ENCODE results near the gene CTXND2. TPM values are rescaled to one million over a fixed set of nuclear protein-coding genes. Genes with fewer than 3 reads are reported as not detected.

Gene CTXND2
- total and polyA plus RNA-seq, 2 of the 8 experiments (the other 6 are each of a cell fraction or from before 2014, with no cell fraction given) = not detected

DNA sequence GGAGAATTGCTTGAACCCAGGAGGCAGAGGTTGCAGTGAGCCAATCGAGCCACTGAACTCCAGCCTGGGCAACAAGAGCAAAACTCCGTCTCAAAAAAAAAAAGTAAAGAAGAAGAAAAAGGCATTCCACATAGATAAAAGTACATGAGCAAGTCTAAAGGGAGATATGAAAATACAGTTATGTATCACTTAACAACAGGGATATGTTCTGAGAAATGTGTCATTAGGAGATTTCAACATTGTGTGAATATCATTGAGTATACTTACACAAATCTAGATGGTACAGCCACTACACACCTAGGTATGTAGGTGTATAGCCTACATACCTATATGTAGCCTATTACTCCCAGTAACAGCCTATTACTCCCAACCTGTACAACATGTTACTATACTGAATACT lies 23.2 kb upstream of the CTXND2 start:
- no peaks in the 10 kb centered on the region for H3K9me3 ChIP-seq (ENCODE audit: insufficient read depth in 2 of 2, low read depth in 1 of 2, low read length in 1 of 2)
- no peaks in the 10 kb centered on the region; the same call in 1 of the 2 replicates for H3K79me1 ChIP-seq (ENCODE audit: low read depth, low read length)
- WGBS, 2 experiments (ENCODE audit: extremely low coverage in 1 of 2, insufficient coverage in 1 of 2, insufficient read length in 1 of 2, insufficient replicate concordance in 2 of 2, low coverage in 1 of 2, low lambda C conversion rate in 2 of 2, missing lambda C conversion rate in 1 of 2) = 100% methylated on average over 1 of the region's 2 CpGs; no CpG with 5 or more reads in 1 of the 2 experiments
- no peak overlapping the region for H2AFZ ChIP-seq (ENCODE audit: low read length)
- no peak overlapping the region for H4K91ac ChIP-seq (replicated peaks; ENCODE audit: insufficient read length, low read length)
- no peak overlapping the region for H3K4me3 ChIP-seq (ENCODE audit: extremely low read depth in 1 of 4, insufficient read depth in 2 of 4, low read depth in 3 of 4, low read length in 4 of 4)
- POLR2A ChIA-PET (ENCODE audit: partially characterized antibody) = no interaction called here
- H3K23me2 ChIP-seq (ENCODE audit: low read depth, low read length) = no peaks in the 10 kb centered on the region
- H4K5ac ChIP-seq (ENCODE audit: insufficient read length, low read depth, low read length) = no peak overlapping the region
- no peak overlapping the region for H3K4ac ChIP-seq (replicated peaks; ENCODE audit: insufficient read length, low read depth, low read length)
- H3K27ac ChIP-seq (ENCODE audit: low read depth, low read length) = no peak overlapping the region
- H3K23ac ChIP-seq (ENCODE audit: insufficient read length) = no peak overlapping the region
- no peak overlapping the region for H3K4me2 ChIP-seq (ENCODE audit: insufficient read depth in 1 of 2, low read depth in 2 of 2, low read length in 2 of 2)
- H2BK120ac ChIP-seq (replicated peaks; ENCODE audit: low read depth, low read length) = no peak overlapping the region
- H2BK15ac ChIP-seq (ENCODE audit: low read length) = no peak overlapping the region
- CTCF ChIA-PET (ENCODE audit: partially characterized antibody) = no interaction called here
- no peak overlapping the region for H2BK5ac ChIP-seq (ENCODE audit: low read depth, low read length)
- no peak overlapping the region for H4K8ac ChIP-seq (ENCODE audit: extremely low read depth, insufficient read depth, low read length)
- H3K18ac ChIP-seq (ENCODE audit: extremely low read depth, low read length) = no peak overlapping the region
- no peaks in the 10 kb centered on the region for H3K4me1 ChIP-seq (replicated peaks in 1 of 4; ENCODE audit: control insufficient read depth in 3 of 4, insufficient read depth in 4 of 4, low read length in 3 of 4)
- H3K9ac ChIP-seq (replicated peaks in 1 of 4; ENCODE audit: extremely low read depth in 1 of 4, low read depth in 3 of 4, low read length in 3 of 4) = no peak overlapping the region
- H2BK12ac ChIP-seq (ENCODE audit: low read depth, low read length) = no peak overlapping the region
- no peak overlapping the region for H2BK20ac ChIP-seq (ENCODE audit: low read length)
- H3K36me3 ChIP-seq (ENCODE audit: control insufficient read depth in 2 of 4, insufficient read depth in 4 of 4, low read length in 3 of 4) = no peaks in the 10 kb centered on the region
- peaks cover 0 to 28% of the 10 kb centered on the region in 2 experiments; a peak in 1 of 4 replicates for H3K79me2 ChIP-seq (ENCODE audit: control insufficient read depth in 1 of 2, insufficient read depth in 2 of 2, low read length in 2 of 2)
- H3K27me3 ChIP-seq (replicated peaks in 1 of 4; ENCODE audit: control insufficient read depth in 3 of 4, extremely low read depth in 1 of 4, insufficient read depth in 3 of 4, low read length in 3 of 4) = no peaks in the 10 kb centered on the region
- FAIRE-seq = no peak
- no peaks in the 10 kb centered on the region for H4K20me1 ChIP-seq (replicated peaks in 1 of 2; ENCODE audit: control insufficient read depth in 1 of 2, insufficient read depth in 2 of 2, low read length in 2 of 2)
- H2AK5ac ChIP-seq (ENCODE audit: low read depth, low read length) = no peak overlapping the region
- H3K56ac ChIP-seq (replicated peaks; ENCODE audit: insufficient read length, low read depth, low read length) = no peak overlapping the region
- no peak overlapping the region for H3K14ac ChIP-seq (ENCODE audit: insufficient read length)
- no peak for DNase-seq (ENCODE audit: low read depth in 1 of 2, low spot score in 2 of 2)
- TF ChIP-seq RAD21 (IDR thresholded peaks at IDR 0.05 in 1 of 2, conservative IDR thresholded peaks at IDR 0.05 in 1 of 2; ENCODE audit: low read depth in 2 of 2, low read length in 2 of 2) (no peak), CHD2 (IDR thresholded peaks at IDR 0.05; ENCODE audit: low read length) (no peak), CBX8 (IDR thresholded peaks at IDR 0.05; ENCODE audit: borderline replicate concordance, low read depth, low read length) (no peak), SUZ12 (IDR thresholded peaks at IDR 0.05; ENCODE audit: low read length) (no peak), YY1 (IDR thresholded peaks at IDR 0.05; ENCODE audit: low read depth, low read length) (no peak), FOSL1 (IDR thresholded peaks at IDR 0.05; ENCODE audit: insufficient read depth, low read depth, low read length) (no peak), KDM5A (IDR thresholded peaks at IDR 0.05; ENCODE audit: low read length) (no peak), KDM1A (IDR thresholded peaks at IDR 0.05; ENCODE audit: borderline replicate concordance, low read length) (no peak)

Data from H1 (cell line).